Germinal center (tissue), 1 donor: ENCODE data around the gene GGCX.
"Not testable (repeated sequence)": the region's sequence is repeated elsewhere in the genome, so short reads cannot be mapped to it uniquely, and the experiment has no call there.

Experiments used
- DNase-seq: peaks from one replicate; pipeline ENCODE4 v3.0.0; 2012; ENCODE audit warnings: mixed read lengths, low spot score

Gene GGCX

GRCh38 chr2:85594715-85595300 lies 33.5 kb upstream of the GGCX start:
- no peak for DNase-seq

GRCh38 chr2:85593023-85593422 lies 31.7 kb upstream of the GGCX start:
- no peak for DNase-seq

GRCh38 chr2:85592299-85592698 lies 31.0 kb upstream of the GGCX start:
- not testable (repeated sequence) for DNase-seq

- DNase-seq = no peak
These were observed 30.3 kb upstream of the GGCX start for GRCh38 chr2:85591563-85591962.

- no peak for DNase-seq
These were observed 29.7 kb upstream of the GGCX start for GRCh38 chr2:85590950-85591349.

- DNase-seq = no peak
These were observed 28.9 kb upstream of the GGCX start for GRCh38 chr2:85589982-85590791.

- no peak for DNase-seq
These were observed 27.9 kb upstream of the GGCX start for GRCh38 chr2:85589181-85589580.

GRCh38 chr2:85588645-85589044 lies 27.4 kb upstream of the GGCX start:
- no peak for DNase-seq

- no peak for DNase-seq
These were observed 26.9 kb upstream of the GGCX start for GRCh38 chr2:85588236-85588635.

- no peak for DNase-seq
These were observed 24.4 kb upstream of the GGCX start for GRCh38 chr2:85585781-85586105.

- no peak for DNase-seq
These were observed 23.8 kb upstream of the GGCX start for GRCh38 chr2:85584857-85585780.

- DNase-seq = peak; percentile 73
These were observed 23.1 kb upstream of the GGCX start, which contains the start of gene VAMP5 for GRCh38 chr2:85584354-85584856. TSS of gene VAMP5 (plus strand) at chr2:85584431. CDS start at chr2:85584491, 60 bp downstream.

GRCh38 chr2:85583667-85584353 lies 22.5 kb upstream of the GGCX start:
- DNase-seq = no peak

GRCh38 chr2:85582492-85582891 lies 21.2 kb upstream of the GGCX start:
- DNase-seq = no peak

GRCh38 chr2:85580206-85580605 lies 18.9 kb upstream of the GGCX start:
- DNase-seq = no peak

- DNase-seq = no peak
These were observed 18.1 kb upstream of the GGCX start for GRCh38 chr2:85579266-85579935.

GRCh38 chr2:85578243-85579180 lies 17.2 kb upstream of the GGCX start:
- DNase-seq = peak; percentile 79

GRCh38 chr2:85577386-85578242 lies 16.3 kb upstream of the GGCX start, which contains the start of gene VAMP8:
TSS of gene VAMP8 (plus strand) at chr2:85577586. CDS start at chr2:85577647, 61 bp downstream.
- peak; percentile 78 for DNase-seq

GRCh38 chr2:85577063-85577385 lies 15.7 kb upstream of the GGCX start:
- no peak for DNase-seq
